Keratinocyte (primary cell): ENCODE data around the gene NKD1. TPM values are rescaled to one million over a fixed set of nuclear protein-coding genes. Genes with fewer than 3 reads are reported as not detected.

Experiments used
- DNase-seq: peaks from one replicate; pipeline ENCODE4 v3.0.0-alpha.2; 2011; ENCODE audit warnings: low read depth, missing footprints, low spot score
- FAIRE-seq: peaks from 2 replicates; lab custom pipeline; 2011; peaks lifted over from hg19 to GRCh38; lab: Jason Lieb, UNC
- H2AFZ ChIP-seq: 2 replicates; pipeline ENCODE4 v1.6.0; 2012; ENCODE audit warnings: low read length, control low read depth, inconsistent platforms; ENCODE audit not compliant: control insufficient read depth
- H3K27ac ChIP-seq: 2 replicates; pipeline ENCODE4 v1.5.1; 2011; ENCODE audit warnings: low read length; ENCODE audit not compliant: control insufficient read depth, insufficient read depth
- H3K27me3 ChIP-seq: 3 replicates; pipeline ENCODE4 v1.6.0; 2011; ENCODE audit warnings: low read length; ENCODE audit not compliant: control insufficient read depth, insufficient read depth; ENCODE audit errors: extremely low read depth
- H3K36me3 ChIP-seq, 2 experiments: 2 replicates in 1 of 2; 3 replicates in 1 of 2; pipeline ENCODE4 v1.5.1; 2011; ENCODE audit warnings: low read length in 2 of 2, mild to moderate bottlenecking in 1 of 2; ENCODE audit not compliant: control insufficient read depth in 2 of 2, insufficient read depth in 2 of 2; ENCODE audit errors: extremely low read depth in 1 of 2
- H3K4me1 ChIP-seq: 3 replicates; pipeline ENCODE4 v1.5.1; 2011; ENCODE audit warnings: low read length; ENCODE audit not compliant: control insufficient read depth, insufficient read depth; ENCODE audit errors: extremely low read depth
- H3K4me2 ChIP-seq: 3 replicates; pipeline ENCODE4 v1.6.0; 2011; ENCODE audit warnings: low read depth, low read length; ENCODE audit not compliant: control insufficient read depth, insufficient read depth; ENCODE audit errors: extremely low read depth
- H3K4me3 ChIP-seq, 3 experiments: fragments of 200-600 bp in 1 of 3; sonication (generic) in 1 of 3; 2 replicates in 2 of 3; 3 replicates in 1 of 3; pipeline ENCODE4 v1.5.1; 2011 to 2016; ENCODE audit warnings: low read length in 3 of 3, mild to moderate bottlenecking in 3 of 3, control low read depth in 2 of 3, inconsistent platforms in 1 of 3, low read depth in 1 of 3, mixed read lengths in 1 of 3, mixed run types in 1 of 3, moderate library complexity in 1 of 3; ENCODE audit not compliant: control insufficient read depth in 2 of 3, insufficient read depth in 2 of 3; ENCODE audit errors: extremely low read depth in 1 of 3
- H3K79me2 ChIP-seq: 2 replicates; pipeline ENCODE4 v1.6.0; 2012; ENCODE audit warnings: low read length; ENCODE audit not compliant: control insufficient read depth, insufficient read depth
- H3K9ac ChIP-seq: 3 replicates; pipeline ENCODE4 v1.6.0; 2011; ENCODE audit warnings: low read length; ENCODE audit not compliant: control insufficient read depth, insufficient read depth; ENCODE audit errors: extremely low read depth
- H3K9me1 ChIP-seq: 3 replicates; pipeline ENCODE4 v1.6.0; 2011; ENCODE audit warnings: low read length; ENCODE audit not compliant: control insufficient read depth, insufficient read depth; ENCODE audit errors: extremely low read depth
- H3K9me3 ChIP-seq: 2 replicates; pipeline ENCODE4 v1.5.1; 2012; ENCODE audit warnings: low read depth, low read length; ENCODE audit not compliant: control insufficient read depth
- H4K20me1 ChIP-seq: 3 replicates; pipeline ENCODE4 v1.6.0; 2011; ENCODE audit warnings: low read length; ENCODE audit not compliant: control insufficient read depth, insufficient read depth; ENCODE audit errors: extremely low read depth
- CTCF ChIP-seq, 3 experiments: IDR thresholded peaks in 1 of 3; conservative IDR thresholded peaks in 1 of 3; optimal IDR thresholded peaks in 1 of 3; 2 replicates in 2 of 3; 3 replicates in 1 of 3; pipeline versions ENCODE3 to v1.5.1; 2011; ENCODE audit warnings: low read length in 3 of 3, mild to moderate bottlenecking in 3 of 3, moderate library complexity in 2 of 3, control low read depth in 1 of 3, inconsistent platforms in 1 of 3; ENCODE audit not compliant: insufficient read depth in 2 of 3; ENCODE audit errors: extremely low read depth in 1 of 3
- EZH2 ChIP-seq: IDR thresholded peaks from one replicate; pipeline ENCODE4 v1.6.1; 2012; ENCODE audit warnings: inconsistent platforms, mild to moderate bottlenecking, low read length, moderate library complexity
- dilution Hi-C: fragments of 300-500 bp; cut with MboI; formaldehyde crosslinking; loops from one replicate; pipeline ENCODE4 v1.7.0; 2020; ENCODE audit warnings: low sequenced_read_pairs; ENCODE audit not compliant: extremely low pct_ligation_motif_present
- polyA plus RNA-seq, 5 experiments: library from polyadenylated mRNA; depleted of rRNA in 3 of 5; stranded (reverse) in 3 of 5; stranded (forward) in 1 of 5; unstranded in 1 of 5; fragments of >200 nt; gene quantifications; 1 replicate in 1 of 5; 2 replicates in 3 of 5; 3 replicates in 1 of 5; pipeline versions ENCODE4 v1.2.1 to v1.2.3, GENCODE V29; 2011 to 2012; ENCODE audit warnings: missing spikeins in 2 of 5, low read depth in 1 of 5, low replicate concordance in 1 of 5

Gene NKD1
- polyA plus RNA-seq, 1 donor (not counting 4 experiments of a cell fraction or from before 2014, with no cell fraction given) = 0.62 TPM

GRCh38 chr16:50558913-50559312 is 10.7 kb downstream of the NKD1 start:
- TF ChIP-seq EZH2 (no peak), CTCF (optimal IDR thresholded peaks at IDR 0.05 in 1 of 3, IDR thresholded peaks at IDR 0.05 in 1 of 3, conservative IDR thresholded peaks at IDR 0.05 in 1 of 3; ENCODE audit: extremely low read depth in 1 of 3, insufficient read depth in 2 of 3, low read length in 3 of 3) (no peak)
- H3K27ac ChIP-seq = no peak overlapping the region
- dilution Hi-C loops = no loop called here
- FAIRE-seq (no peak), DNase-seq (no peak)
- H3K79me2 ChIP-seq = no peaks in the 10 kb centered on the region
- H3K4me1 ChIP-seq = peaks cover 5% of the 10 kb centered on the region
- no peaks in the 10 kb centered on the region for H3K36me3 ChIP-seq
- no peak overlapping the region for H3K4me3 ChIP-seq
- H3K9me3 ChIP-seq = no peaks in the 10 kb centered on the region
- no peaks in the 10 kb centered on the region for H3K27me3 ChIP-seq
- no peak overlapping the region for H2AFZ ChIP-seq
- no peak overlapping the region for H3K9ac ChIP-seq
- H4K20me1 ChIP-seq = no peaks in the 10 kb centered on the region
- no peak overlapping the region for H3K4me2 ChIP-seq
- H3K9me1 ChIP-seq = no peaks in the 10 kb centered on the region

- Histone ChIP-seq H3K27me3 (no peaks in the 10 kb centered on the region), H3K36me3 (no peaks in the 10 kb centered on the region), H3K9ac (no peak overlapping the region), H3K79me2 (no peaks in the 10 kb centered on the region), H3K9me1 (no peaks in the 10 kb centered on the region), H3K9me3 (no peaks in the 10 kb centered on the region), H3K4me3 (no peak overlapping the region), H3K4me1 (peaks cover 5% of the 10 kb centered on the region), H3K4me2 (no peak overlapping the region), H4K20me1 (no peaks in the 10 kb centered on the region), H2AFZ (no peak overlapping the region), H3K27ac (no peak overlapping the region)
- dilution Hi-C loops = no loop called here
- FAIRE-seq (no peak), DNase-seq (no peak)
- TF ChIP-seq EZH2 (no peak), CTCF (optimal IDR thresholded peaks at IDR 0.05 in 1 of 3, IDR thresholded peaks at IDR 0.05 in 1 of 3, conservative IDR thresholded peaks at IDR 0.05 in 1 of 3; ENCODE audit: extremely low read depth in 1 of 3, insufficient read depth in 2 of 3, low read length in 3 of 3) (no peak)
Observed at GRCh38 chr16:50559342-50559741, 11.1 kb downstream of the NKD1 start.
